Measurements from ENCODE around the gene CTNNBL1.
"Not testable (repeated sequence)": the region's sequence is repeated elsewhere in the genome, so short reads cannot be mapped to it uniquely, and the experiment has no call there.

Gene CTNNBL1

DNA sequence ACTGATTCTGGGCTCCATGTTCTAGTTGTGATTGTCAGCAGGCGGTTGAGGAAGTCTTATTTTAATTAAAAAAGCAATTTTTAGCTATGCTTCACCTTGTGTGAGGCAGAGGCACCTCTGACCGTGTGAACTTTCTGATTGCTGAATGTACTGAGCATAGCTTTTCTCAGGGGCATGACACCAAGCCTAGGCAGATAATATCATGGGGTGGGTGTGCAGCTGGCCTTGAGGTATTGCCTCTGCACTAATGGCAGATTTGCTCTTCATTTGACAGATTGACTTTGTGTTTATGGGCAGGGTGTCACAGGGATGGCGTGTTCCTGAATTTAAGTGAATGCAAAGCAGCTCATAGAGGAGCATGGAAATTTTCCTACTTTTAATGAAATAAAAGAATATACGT is 19.6 kb downstream of the CTNNBL1 start:
- DNase-seq: no peak

DNA sequence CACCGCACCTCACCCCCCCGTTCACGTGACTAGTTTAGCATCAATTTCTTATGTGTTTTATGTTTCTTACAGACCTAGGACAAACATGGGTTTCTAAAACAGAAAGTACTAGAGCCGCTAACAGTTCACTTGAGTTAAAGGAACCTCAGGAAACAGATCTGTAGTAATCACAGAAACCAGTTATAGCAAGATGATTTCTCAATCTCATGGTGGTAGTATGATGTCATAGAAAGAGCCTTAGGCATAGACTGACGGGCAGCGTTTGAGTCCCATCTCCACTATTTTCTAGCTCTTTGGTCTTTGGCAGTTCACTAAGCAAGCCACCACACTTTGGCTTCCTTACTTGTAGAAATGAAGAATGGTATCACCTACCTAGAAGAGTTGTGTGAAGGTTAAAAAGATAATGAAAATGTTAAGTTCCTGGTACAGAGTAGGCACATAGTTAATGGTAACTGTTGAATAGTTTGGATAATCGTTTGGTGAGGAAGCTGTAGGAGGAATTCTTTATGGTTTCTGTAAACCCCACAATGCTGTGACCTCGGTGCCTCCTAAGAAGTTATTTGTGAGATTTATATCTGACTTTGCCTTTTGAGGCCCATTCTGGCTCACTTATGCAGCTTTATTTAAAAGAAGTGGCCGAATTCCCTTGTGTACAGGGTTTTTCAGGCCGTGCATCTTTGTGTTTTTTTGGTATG is 21.3 kb downstream of the CTNNBL1 start:
- DNase-seq: peak; percentile 59

DNA sequence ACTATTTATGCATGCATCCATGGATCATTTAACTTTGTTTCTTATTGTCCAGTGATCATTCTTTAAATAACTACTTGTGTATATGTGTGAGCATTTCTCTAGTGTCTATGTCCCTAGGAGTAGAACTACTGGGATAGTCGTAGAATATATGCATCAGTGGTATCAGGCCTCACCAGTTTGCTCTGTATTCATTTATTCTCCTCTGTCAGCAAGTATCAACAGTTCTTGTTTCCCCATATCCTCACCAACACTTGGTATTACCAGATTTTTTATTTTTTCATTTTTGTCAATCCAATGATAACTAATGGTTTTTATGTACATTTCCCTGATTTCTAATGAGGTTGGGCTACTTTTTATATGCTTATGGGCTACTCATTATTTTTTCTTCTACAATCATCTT is 27.9 kb downstream of the CTNNBL1 start:
- no peak for DNase-seq

DNA sequence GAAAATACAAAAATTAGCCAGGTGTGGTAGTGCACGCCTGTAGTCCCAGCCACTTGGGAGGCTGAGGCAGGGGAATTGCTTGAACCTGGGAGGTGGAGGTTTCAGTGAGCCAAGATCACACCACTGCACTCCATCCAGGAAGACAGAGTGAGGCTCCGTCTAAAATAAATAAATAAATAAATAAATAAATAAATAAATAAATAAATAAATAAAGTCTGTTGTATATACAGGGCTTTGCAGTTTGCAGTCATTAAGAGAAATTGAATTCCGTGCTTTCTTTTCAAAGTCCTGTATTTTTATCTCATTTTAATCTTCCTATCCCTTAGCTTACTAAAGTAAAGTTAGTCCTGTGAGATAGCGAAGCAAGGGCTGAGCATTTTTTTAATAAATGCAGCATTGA is 28.5 kb downstream of the CTNNBL1 start:
- DNase-seq: not testable (repeated sequence)

DNA sequence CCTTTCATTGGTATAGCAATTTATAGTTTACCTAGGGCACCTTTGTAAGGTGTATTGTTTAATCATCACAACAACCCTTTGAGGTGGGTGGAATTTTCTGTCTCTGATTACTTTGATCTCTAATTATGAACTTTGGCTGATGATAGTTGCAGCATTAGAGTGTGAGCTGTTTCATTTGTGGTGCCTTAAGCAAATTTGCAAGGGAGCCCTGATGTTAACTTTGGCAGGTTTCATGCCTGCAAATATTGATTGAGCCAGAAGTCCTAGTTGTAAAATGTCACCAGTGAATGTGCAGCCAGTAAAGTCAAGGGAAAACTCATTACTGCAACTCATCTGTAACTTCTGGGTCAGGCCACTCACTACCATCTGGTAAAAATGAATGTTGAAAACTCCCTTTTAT is 29.8 kb downstream of the CTNNBL1 start:
- no peak for DNase-seq

DNA sequence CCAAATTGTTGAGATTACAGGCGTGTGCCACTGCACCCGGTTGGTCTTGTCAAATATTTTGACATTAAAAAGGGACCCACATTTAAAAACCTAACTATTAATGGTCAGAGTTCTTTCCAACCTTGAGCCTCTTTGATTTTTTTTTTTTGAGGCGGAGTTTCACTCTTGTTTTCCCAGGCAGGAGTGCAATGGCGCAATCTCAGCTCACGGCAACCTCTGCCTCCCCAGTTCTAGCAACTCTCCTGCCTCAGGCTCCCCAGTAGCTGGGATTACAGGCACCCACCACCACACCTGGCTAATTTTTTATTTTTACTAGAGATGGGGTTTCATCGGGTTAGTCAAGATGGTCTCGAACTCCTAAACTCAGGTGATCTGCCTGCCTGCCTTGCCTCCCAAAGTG is 31.3 kb downstream of the CTNNBL1 start:
- no peak for DNase-seq

DNA sequence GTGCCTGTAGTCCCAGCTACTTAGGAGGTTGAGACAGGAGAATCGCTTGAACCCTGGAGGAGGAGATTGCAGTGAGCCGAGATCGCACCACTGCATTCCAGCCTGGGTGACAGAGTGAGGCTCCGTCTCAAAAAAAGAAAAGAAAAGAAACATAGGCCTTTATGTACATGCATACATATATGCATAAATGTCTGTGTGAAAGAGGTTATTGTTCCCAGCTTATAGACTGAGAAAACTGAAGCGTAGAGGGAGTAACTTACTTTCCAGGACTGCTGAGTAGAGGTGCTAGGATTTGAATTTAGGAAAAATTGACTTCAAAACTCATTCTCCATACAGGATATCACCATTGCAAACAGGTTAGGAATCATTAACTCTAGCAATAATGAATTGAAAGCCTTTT is 32.0 kb downstream of the CTNNBL1 start:
- DNase-seq: no peak

DNA sequence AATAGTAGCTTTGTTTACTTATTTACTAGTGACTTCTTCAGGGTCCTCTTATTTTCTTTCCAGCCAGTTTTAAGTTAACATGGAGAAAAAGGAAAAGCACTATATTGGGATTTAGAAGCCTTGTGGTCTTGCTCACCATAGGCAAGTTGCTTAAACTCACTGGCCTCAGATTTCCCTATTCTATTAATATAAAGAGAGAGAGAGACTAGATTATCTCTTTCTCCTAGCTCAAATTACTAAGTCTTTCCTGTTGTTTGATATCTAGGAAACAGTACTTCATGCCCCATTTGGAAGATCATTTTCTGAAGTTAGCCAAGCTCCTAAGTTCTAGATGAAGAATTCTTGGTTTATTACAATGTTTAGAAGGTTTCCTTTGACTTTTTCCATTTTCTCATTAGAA is 32.5 kb downstream of the CTNNBL1 start:
- DNase-seq: no peak

DNA sequence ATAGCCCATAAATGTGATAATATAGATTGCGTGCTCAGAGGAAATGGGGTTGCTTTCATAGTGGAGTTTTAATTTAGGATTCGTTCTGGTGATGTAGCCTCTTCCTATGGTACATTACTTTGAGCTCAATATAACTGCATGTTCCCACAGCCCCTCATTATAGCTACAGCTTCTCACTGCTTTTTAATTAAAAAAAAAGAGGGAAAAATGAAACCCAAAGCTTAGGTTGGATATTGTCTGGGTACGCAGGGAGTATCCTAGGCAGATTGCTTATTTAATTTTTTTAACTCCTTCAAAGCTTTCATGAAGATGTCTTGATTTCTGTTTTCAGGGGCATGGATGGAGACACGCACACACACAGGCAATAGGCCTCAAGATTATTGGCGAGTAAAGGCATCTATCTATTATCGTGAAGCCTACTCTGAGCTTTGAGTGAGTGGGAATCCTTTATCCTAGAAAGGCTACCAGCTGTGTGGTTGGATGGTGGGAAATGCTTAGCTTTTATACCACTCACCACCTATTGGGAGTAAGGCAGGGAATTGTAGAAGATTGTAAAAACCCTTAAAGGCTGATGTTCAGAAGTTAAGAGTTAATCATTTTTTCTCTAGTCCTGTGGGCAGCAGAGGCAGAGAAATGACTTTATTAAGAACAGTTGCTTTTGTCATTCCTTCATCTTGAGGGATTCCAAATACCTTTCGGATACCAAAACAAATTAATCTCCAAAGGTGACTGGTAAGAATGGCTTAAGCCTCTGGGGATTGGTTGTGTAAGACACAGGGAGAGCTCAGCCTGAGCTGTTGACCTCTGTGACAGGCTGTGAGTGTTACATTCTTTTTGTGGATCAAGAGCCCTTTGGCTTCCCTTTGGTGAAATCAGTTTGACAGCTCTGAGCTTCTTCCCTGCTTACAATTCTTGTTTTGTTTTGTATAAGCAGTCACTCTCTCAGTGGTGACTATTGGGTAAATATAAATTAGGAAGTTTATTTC is 33.4 kb downstream of the CTNNBL1 start:
- peak; percentile 63 for DNase-seq

DNA sequence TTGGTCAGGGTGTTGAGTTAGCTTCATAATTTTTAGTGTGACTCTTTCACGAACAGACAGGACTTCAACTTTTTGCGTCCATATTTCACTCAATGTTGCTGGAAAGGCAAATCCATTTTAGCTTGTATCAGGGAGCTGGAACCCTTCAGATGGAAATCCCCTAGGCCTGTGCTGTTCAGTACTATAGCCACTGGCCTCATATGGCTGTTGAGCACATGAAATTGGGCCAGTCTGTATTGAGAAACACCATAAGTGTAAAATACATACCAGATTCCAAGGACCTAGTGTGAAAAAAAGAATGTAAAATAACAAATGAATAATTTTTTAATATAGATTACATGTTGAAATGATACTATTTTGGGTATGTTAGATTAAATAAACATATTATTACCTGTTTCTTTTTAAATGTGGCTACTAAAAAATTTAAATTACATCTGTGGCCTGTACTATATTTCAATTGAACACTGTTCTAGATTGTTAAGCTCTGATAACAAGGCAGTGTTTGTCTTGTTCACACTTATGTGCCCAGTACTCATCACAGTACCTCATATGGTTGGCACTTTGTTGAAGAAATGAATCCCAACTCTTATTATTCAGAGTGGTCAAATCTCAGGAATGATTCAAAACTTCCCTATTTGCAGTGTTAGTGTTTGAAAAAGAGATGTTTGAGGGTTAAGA is 34.3 kb downstream of the CTNNBL1 start:
- DNase-seq: no peak

DNA sequence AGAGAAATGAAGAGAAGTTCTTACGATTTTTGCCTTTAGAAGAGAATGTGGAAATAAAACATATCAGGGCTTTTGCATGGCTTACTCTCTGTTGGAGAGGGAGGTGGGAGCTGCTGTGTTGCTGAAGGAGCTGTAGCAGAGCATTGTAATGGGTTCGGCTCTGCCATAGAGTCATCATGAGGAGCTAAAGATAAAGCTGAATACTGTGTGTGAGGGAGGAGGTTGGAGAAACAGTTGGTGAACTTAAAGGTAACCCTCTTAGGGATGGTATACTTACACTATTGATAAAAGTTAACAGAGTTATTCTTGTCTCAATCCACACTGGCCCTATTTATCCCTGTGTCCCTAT is 34.8 kb downstream of the CTNNBL1 start:
- DNase-seq: no peak

DNA sequence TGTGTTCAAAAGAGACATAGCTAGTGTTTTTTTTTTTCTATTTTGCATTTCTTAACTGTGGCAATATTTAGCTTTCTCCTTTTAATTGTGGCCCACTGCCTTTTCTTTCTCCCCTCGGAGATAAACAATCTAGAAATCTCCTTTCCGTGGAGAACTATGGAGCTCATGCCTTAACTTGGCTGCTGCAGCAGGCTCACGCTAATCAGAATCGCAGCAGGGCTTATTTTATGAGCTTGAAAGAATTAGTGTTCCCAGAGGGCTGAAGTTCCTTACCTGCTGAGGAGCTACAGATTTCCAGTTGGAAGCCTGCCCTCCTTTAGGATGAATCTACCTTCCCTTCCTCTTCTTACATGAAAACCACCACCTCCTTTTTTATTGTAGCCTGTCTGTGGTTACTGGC is 35.6 kb downstream of the CTNNBL1 start:
- DNase-seq: no peak

DNA sequence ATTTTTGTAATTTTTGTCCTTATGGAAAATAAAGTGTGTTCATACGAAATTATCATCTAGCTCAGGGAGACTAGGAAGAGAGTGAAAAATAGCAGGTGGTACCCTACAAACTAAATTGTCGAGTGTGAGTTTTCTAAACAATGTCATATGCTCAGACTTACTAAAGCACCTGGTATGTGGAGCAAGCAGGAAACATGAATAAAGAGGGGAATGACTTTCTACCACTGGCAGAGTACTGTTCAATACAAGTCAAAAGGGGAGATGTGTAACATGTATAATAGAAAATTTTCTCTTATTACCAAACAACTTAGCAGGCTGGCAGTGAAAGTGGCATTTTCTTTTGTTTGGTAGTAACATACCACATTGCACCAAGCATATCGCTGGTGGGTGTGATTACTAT is 36.1 kb downstream of the CTNNBL1 start:
- peak; percentile 14 for DNase-seq

DNA sequence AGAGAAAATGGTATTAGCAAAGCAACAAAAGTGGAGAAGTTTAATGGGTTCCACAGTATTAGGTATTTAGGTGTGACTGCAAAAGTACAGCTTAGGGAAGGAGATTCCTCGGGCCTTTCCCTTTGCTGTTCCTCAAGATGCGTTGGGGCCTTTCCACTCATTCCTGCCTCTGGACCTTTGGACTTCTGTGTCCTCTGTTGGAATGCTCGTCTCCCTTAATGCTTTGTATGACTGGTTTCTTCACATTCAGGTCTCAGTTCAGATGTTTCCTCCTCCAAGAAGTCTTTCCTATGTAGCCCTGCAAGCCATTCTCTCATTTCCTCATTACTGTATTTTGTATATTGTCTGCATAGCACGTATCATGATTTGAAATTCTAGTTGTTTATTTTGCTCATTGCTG is 39.6 kb downstream of the CTNNBL1 start:
- DNase-seq: no peak

DNA sequence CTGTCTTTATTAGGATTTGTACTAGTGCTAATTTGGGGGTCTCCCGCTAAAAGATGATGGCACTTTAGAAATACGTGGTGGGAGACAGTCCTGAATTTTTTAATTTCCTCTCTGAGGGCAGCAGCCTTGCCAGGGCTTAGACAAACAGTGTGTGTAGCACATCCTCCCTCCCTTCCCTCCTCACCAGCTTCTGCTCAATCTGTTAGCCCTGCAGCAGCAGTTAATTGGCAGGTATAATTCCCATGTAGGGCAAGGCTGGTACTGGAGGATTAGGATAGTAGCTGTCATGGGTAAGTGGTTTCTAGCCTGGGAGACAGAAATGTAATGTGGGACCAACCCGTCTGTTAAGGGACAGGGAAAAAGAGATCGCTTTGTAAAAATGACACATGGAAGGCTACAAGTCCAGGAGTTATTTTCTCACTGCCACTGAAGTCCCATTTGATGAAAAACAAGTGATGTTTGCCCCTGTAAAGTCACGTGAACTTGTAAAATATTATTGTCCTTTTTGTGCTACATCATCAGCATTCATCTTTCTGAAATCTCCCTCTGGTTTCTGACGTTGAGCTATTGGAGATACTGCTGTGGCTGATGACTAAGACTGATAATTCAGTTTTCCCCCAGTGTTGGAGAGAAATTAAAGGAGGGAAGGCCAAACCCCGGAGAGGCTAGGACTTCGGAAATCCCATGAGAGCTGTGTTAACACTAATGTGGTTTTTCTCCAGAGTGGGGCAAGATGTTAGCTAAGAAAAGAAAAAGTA is 40.6 kb downstream of the CTNNBL1 start:
- DNase-seq: peak; percentile 89

DNA sequence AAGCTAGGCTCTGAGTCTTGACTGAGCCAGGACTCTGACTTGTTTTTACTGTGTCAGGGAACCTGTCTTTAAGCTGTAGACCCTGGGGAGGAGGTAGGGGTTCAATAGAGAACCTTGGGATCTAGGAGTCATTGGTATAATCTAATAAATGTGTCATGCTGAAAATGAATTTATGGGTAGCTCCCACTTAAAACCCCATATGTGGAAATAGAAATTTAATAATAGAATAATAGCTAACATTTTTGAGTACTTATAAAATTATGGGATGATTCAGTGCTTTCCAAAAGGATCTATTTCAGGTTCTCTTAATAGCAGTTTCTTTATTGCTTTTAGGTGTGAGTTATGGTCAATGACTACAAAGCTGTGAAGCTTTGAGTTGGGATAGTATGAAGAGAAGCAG is 41.7 kb downstream of the CTNNBL1 start:
- DNase-seq: no peak

DNA sequence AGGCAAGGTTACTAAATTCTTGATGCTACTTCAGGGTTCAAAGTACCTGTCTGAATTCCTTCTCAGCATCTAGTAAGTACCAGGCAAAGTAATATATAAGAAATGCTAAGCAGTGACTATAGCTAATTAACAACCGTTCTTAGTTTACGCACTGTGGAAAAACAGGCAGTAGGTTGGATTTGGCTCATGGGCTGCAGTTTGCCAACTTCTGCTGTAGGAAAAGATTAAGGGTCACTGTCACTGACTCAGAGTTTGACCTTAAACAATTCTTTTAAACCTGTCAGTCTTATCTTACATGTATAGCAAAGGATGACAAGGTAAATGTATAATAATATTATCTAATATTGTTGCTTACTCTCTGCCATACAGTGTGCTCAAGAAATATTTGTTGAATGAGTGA is 42.3 kb downstream of the CTNNBL1 start:
- no peak for DNase-seq

DNA sequence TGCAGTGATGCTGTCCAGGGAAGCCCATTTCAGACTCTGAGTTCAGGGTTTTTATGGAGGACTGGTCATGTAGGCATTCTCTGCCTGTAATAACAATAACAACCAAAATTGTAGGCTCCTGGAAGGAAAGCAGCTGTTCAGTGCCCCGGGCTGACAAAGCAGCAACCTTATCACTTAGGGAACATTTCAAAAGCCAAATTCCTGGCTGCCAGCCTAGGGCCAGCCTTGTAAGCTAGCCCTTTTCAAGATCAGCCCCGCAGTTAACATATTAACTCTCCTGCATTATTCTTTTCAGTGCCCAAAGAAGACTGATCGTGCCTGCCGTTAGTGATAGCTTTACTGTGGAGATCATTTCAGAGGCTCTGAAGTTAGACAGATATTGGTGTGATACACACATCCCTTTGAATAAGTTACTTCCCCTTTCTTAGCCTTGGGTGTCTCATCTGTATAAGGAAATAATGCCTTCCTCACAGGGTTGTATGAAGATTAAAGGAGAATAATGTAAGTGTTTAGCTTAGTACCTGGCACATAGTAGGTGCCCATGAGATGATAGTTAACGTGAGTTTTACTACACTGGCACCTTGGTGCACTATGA is 44.1 kb downstream of the CTNNBL1 start:
- no peak for DNase-seq

DNA sequence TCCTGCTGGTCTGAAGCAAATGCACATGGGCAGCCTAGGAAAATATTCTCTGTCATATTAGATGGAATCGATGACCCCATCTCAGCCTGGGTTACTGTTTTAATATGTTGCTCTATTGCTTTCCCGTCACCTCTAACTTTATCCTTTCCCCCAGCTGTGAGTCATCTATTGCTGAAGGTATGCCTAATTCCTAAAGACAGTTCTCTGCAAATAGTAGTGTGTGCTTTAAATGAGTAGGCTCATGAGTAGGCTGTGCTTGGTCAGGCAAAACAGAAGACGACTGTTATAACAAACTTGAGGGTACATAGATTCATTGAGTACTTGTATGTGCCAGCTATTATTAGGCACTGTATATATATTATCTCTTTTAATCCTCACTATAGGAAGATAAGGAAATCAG is 47.2 kb downstream of the CTNNBL1 start:
- DNase-seq: peak; percentile 32

DNA sequence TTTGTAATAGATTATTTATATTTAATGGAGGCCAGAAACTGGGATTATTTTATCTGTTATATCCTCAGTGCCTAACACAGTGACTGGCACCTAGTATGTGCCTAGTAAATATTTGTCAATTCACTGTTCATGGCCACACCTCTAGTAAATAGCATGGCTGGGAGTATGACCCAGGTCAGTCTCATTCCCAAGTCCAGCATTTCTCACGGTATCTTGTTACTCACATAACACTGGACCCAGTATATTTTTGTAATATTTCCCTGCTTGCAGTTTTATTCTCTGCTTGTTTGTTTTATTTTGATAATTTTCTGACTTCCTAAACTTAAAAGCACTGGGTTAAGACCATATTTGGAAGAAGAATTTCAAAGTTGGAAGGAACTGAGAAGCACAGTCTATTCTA is 47.7 kb downstream of the CTNNBL1 start:
- no peak for DNase-seq

DNA sequence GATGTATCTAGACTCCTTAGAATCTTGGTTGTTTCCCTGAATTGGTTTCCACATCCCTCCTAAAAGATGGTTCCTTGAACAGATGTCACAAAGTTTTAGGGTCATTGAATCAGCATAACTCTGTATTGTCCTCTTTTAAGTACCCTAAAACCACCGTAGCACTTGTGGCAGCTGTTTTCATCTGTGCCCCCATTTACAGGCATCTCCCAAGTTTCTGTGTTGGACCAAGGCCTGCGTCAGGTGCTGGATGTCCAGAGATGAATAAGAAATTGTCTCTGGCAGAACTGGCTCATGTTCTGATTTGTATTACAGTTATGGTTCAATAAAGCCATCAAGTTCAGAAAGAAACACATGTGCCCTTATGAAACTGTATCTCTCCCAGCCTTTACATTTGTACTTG is 48.3 kb downstream of the CTNNBL1 start:
- no peak for DNase-seq

DNA sequence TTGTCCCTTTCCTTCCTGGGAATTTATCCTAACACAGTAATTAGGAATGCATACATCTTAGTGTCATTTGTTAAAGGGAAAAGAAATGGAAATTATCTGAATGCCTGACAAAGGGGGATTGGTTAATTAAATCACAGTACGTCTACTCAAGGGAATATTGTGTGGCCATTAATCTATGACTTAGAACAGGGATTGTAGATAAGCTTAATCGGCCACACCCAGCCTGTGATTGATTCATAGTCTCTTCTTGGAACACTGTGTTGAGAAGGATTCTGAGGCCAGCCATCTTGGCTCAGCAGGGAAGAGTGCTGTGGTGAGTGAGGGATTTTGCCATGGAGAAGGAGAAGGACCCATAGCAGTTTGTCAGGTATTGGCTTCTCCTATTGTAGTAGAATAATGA is 50.5 kb downstream of the CTNNBL1 start:
- DNase-seq: no peak

DNA sequence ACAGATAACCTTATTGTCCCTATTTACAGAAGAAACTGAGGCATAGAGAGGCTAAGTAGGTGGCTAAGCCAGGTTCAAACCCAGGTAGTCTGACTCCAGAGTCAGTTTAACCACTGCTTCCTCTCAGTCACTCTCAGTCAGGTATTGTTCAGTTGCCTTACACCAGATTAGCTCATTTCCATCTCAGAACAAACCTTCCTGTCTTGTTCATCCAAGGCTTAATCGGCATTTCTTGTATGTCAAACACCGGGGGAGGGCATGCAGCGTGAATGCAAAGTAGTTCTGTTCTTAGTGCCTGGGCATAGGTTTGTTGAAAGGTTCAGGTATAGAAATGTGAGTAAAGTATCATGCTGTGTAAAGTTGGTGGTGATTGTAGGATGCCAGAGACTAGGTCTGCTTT is 51.7 kb downstream of the CTNNBL1 start:
- no peak for DNase-seq
